T-helper 9 cell (primary cell): Measurements from ENCODE around the gene STAT3.
"Not testable (repeated sequence)": the region's sequence is repeated elsewhere in the genome, so short reads cannot be mapped to it uniquely, and the experiment has no call there.

Experiments used
- DNase-seq: peaks from one replicate; pipeline ENCODE4 v3.0.0-alpha.2; 2020

STAT3 gene

DNA sequence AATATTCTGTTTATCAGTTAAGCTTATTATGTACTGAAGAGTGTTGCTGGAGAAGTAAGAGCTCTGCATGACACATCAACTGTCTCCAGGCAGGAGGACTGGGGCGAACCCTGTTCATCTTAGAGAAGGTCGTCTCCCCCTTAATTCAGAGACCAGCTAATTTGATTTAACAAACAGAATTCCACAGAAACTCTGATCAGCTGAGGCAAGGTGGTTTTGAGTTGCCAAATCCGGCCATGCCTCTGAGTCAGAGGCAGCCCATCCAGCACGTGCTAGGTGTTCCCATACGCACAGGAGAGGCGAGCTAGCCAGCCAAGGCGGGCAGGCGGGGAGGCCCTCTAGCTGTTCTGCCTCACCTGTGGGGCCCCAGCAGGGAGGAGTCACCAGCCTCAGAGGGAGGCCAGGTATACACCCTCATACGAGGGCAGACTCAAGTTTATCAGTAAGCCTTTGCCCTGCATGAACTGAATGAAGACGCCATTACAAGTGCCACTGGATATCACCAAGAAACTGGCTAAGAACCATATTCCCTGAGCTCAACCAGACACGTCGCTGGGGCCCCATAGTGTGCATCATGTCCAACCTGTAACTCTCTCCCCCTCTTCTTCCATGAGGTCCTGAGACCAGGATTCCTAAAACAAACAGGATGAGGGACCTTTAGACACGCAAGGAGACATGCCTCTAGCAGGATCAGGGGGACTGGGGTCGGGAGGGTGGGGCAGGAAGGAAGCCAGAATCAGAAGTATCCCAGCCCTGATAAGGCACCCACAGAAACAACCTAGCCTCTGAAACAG is 74.3 kb downstream of the STAT3 start:
- DNase-seq: no peak

DNA sequence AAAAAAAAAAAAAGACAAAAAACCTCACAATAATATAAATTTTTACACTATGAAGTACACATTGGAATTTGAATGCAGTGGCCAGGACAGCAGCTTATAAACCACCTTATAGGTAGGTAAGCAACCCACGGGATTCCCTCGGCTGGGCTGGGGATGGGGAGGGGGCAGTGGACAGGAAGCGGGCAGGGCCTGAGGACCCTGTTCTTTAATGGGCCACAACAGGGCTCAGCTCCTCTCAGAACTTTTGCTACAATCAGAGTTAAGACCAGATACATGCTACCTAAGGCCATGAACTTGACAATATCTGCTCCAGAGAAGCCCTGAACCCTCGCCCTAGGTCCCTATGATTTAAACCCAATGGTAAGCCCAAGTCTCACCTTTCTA is 74.9 kb downstream of the STAT3 start:
- no peak for DNase-seq

DNA sequence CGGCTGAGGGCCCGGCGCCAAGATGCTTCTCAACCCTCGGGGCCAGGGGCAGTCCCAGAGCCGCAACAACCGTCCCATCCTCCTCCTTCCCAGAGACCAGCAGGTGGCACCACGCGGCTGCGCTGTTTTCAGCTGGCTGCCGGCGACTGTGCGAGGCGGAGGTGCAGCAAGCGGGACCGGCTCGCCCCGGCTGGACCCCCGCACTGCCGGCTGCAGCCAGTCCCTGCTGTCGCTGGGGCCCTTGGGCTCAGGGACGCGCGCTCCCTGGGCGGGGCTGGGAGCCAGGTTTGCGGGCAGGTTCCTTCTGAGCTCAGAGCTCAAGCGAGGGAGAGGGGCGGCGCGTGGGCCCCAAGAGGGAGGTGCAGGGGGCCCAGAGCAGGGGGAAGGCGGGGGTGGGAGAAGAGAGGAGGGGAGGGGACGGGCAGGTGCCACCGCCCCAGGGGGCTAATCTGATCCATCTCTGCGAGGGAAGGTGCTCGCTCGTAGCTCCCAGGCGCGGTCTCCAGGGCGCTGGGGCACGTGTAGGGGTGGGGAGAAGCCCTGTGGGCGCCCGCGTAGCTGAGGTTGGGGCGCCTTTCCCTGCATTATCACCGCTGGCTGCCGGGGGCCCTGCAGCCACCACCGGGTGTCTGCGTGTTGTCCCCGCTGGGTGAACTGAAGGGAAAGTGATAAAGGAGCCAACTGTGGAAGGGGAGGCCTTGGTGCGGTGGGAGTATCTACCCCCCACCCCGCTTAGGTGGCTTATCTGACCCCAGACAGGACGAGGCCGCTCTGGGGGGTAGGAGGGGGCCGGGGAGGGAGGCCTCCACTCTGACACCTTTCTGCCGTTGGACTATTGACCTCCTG is 75.7 kb downstream of the STAT3 start:
- peak; percentile 66 for DNase-seq

DNA sequence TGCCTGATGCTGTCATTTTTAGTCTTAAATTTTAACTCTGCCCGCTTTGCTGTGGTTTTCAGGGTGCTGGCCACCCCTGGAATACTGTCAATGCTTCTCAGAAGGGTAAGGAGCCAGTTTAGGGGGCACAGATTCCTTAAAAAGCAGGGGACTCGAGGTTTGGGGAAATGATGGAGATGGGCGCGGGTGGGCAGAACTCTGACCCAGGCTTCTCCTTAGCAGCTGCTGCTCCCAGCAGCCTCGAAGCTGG is 76.3 kb downstream of the STAT3 start:
- no peak for DNase-seq

DNA sequence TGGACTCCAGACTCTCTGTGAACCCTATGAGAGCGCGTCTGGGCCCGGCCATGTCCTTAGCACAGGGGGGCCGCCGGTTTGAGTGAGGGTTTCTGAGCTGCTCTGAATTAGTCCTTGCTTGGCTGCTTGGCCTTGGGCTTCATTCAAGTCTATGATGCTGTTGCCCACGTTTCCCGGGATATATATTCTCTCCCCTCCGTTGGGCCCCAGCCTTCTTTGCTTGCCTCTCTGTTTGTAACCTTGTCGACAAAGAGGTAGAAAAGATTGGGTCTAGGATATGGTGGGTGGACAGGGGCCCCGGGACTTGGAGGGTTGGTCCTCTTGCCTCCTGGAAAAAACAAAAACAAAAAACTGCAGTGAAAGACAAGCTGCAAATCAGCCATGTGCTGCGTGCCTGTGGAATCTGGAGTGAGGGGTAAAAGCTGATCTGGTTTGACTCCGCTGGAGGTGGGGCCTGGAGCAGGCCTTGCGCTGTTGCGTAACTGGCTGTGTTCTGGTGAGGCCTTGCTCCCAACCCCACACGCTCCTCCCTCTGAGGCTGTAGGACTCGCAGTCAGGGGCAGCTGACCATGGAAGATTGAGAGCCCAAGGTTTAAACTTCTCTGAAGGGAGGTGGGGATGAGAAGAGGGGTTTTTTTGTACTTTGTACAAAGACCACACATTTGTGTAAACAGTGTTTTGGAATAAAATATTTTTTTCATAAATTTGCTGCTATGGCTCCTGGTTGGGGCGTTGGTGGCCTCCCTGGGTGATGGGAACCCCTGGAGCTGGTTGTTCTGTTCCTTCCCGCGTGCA is 76.8 kb downstream of the STAT3 start:
- no peak for DNase-seq

DNA sequence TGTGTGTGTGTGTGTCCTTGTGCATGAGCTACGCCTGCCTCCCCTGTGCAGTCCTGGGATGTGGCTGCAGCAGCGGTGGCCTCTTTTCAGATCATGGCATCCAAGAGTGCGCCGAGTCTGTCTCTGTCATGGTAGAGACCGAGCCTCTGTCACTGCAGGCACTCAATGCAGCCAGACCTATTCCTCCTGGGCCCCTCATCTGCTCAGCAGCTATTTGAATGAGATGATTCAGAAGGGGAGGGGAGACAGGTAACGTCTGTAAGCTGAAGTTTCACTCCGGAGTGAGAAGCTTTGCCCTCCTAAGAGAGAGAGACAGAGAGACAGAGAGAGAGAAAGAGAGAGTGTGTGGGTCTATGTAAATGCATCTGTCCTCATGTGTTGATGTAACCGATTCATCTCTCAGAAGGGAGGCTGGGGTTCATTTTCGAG is 77.4 kb downstream of the STAT3 start:
- DNase-seq: no peak

DNA sequence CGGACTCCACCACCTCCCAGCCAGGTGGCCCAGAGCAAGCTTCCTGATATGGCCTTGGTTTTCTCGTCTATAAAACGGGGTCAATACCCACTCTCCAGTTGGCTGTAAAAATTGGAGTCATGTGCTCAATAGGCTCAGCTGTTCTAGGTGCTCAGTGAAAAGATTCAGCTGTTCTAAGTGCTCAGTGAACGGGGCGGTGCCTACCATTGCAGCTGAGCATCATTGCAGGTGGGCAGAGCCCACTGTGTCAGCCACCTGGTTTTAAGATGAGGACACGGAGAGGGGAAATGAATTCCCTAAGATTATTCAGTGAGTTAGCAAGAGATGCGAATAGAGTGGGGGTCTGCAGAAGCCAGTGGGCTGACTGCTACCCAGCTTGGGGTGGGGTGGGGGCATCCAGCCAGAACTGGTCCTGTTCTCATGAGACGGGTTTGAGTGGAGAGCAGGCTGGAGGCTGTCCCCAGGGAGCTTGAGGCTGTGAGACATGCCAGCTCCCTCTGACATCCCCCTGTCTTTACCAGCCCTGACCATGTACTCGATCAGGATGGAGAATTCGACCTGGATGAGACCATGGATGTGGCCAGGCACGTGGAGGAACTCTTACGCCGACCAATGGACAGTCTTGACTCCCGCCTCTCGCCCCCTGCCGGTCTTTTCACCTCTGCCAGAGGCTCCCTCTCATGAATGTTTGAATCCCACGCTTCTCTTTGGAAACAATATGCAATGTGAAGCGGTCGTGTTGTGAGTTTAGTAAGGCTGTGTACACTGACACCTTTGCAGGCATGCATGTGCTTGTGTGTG is 78.1 kb downstream of the STAT3 start:
- DNase-seq: no peak

DNA sequence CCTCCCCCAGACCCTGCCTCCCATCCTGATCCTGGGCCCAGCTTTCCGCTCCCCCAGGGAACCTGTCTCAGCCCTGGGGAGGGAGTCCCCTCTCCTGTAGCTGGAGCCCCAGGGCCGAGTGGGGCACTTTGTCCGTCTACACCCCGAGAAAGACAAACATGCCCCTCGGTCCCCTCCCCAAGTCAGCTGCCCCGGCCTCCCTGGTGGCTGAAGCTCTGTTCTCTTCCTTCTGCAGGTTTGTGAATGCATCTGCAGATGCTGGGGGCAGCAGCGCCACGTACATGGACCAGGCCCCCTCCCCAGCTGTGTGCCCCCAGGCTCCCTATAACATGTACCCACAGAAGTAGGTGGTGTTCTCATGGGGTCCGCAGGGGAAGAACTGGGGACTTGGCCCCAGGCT is 79.1 kb downstream of the STAT3 start:
- DNase-seq: no peak

DNA sequence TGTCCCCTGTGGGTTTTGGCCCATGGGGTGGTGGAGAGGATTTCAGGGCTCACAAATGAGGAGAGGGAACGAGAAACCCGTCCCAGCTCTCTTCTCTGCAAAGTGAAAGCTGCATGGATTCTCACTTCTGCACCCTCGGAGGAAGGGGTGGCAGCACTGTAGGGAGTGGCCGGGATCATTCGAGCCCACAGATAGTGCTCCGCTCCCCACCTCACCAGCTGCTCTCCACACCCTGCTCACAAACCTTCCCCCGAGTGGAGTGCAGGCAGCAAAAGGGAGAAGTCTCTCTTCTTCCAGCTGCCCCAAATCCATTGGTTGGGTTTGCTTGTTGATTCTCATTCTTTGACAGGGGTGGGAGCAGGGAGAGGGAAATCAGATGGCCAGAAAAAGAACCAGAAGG is 79.8 kb downstream of the STAT3 start:
- DNase-seq: no peak

DNA sequence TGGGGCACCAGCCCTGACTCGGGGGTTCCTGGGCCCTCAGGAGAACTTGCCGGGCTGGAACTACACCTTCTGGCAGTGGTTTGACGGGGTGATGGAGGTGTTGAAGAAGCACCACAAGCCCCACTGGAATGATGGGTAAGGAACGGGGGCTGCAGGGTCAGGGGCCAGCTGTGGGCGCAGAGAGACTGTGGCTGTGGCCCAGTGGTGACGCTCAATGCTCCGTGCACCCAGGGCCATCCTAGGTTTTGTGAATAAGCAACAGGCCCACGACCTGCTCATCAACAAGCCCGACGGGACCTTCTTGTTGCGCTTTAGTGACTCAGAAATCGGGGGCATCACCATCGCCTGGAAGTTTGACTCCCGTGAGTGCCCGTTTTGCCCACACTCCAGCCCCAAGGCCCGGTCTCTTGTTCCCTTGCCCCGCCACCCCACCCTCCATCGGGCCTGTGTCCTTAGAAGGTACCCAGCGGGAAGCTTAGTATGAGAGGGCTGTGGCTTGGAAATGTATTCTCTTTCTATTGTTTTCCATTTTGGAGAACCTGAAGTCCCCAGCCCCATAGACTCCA is 80.8 kb downstream of the STAT3 start:
- DNase-seq: no peak

DNA sequence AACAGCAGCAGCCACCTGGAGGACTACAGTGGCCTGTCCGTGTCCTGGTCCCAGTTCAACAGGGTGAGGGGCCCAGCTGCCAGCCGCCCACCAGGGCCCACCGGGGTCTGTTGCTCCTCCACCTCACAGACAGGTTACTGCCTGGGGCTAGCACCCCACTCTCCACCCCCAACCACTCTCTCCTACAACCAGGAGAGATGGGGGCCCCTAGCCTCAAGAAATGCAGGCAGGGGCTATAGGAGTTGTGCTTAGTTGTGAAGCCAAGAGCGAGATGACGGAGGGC is 81.9 kb downstream of the STAT3 start:
- DNase-seq: no peak

DNA sequence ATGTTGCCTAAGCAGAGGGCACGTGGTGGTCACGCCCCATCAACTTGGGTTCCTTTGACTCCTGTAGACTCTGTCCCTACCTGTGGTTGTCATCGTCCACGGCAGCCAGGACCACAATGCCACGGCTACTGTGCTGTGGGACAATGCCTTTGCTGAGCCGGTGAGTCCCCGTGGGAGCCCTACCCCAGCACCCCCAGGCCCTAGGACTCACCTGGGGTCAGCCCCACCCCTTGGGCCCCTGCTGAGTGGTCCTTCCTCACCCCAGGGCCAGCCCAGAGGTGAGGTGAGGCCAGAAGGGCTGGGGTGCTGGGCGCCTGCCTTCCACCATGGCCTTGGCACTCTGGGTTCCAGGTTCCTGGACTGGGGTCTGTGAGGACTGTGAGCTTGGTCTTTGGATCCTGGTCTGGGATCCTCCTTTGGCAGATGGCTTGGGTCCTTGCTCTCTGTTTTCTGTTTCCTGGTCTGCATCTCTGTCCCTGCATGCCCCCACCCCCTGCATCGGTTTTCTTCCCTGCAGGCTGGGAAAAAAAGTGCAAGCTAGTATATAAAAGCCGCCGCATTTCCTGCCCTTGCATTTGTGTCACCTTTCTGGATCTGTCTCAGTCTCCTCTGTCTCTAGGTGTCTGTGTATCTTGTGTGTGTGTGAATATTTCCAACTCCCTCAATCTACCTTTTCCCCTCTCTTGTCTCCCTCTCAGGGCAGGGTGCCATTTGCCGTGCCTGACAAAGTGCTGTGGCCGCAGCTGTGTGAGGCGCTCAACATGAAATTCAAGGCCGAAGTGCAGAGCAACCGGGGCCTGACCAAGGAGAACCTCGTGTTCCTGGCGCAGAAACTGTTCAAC is 82.5 kb downstream of the STAT3 start:
- no peak for DNase-seq

DNA sequence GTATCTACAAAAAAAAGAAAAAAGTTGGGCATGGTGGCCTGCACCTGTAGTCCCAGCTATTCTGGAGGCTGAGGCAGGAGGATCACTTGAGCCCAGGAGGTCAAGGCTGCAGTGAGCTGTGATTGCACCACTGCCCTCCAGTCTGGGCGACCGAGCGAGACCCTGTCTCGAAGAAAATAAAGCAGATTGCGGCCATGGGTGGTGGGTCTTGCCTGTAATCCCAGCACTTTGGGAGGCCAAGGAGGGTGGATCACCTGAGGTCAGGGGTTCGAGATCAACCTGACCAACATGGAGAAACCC is 83.3 kb downstream of the STAT3 start:
- DNase-seq: not testable (repeated sequence)

DNA sequence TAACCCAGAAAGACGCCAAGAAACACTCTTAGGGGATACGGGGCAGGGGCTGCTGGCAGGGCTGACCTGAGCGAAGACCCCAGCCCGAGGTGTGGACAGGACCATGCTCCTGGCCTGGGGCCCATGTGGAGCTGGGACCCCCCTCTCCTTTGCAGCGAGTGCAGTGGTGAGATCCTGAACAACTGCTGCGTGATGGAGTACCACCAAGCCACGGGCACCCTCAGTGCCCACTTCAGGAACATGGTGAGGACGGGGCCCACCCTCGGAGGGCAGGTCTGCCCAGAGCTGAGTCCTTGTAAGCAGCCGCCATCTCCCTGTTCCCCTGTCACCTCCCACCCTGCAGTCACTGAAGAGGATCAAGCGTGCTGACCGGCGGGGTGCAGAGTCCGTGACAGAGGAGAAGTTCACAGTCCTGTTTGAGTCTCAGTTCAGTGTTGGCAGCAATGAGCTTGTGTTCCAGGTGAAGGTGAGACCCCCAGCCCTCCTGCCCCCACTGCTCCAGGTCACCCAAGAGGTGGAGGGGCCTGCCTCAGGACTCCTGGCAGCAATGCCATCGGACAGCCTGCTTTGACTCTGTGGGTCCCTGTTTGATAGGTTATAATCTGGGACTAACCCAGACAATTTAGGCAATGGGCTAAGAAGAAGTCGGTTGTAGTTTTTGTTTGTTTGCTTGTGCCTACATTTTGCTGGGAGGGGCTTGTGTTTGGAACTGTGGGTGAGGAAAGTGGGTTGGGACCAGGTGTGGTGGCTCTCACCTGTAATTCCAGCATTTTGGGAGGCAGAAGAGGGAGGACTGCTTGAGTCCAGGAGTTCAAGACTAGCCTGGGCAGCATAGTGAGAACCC is 83.8 kb downstream of the STAT3 start:
- no peak for DNase-seq

DNA sequence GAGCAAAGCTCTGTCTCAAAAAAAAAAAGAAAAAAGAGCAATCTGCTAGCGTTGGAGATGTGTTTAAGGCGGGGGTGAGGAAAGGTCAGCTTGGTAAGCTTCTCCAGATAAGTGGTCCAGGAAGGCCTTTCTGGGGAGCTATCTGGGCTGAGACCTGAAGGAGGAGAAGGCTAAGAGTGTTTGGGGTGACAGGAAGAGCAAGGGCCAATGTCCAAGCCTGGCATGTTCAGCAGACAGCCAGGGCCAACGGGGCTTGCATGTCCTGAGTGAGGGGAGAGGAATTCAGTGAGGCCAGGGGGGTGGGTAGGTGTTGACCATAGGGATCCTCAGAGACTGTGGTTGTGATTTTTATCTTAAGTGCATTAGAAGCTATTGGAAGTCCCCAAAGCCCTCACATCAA is 84.5 kb downstream of the STAT3 start:
- DNase-seq: no peak

DNA sequence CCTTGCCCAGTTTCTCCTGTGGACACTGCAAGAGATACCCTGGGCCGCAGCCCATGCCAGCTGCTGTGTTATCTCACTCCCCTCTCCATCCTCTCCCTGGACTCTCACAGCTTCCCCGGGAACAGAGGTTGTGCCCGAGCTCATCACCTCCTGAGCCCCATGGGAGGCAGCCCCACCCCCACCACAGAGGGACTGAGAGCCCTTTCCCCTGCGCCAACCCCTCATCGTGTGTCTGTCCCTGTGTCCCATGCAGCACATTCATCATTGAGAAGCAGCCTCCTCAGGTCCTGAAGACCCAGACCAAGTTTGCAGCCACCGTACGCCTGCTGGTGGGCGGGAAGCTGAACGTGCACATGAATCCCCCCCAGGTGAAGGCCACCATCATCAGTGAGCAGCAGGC is 87.2 kb downstream of the STAT3 start:
- DNase-seq: no peak

DNA sequence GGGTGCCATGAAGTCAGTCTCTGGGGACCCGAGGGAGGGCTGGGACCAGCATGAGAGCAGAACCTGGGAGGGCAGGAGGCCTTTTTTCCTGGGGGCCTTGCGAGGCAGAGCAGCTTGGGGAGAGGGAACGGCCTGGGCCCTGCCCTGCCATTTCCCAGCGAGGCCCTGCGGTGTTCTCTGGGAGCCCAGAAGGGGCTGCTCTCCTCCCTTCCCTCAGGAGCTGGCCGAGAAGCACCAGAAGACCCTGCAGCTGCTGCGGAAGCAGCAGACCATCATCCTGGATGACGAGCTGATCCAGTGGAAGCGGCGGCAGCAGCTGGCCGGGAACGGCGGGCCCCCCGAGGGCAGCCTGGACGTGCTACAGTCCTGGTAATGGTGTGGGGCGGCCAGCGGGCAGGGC is 88.3 kb downstream of the STAT3 start:
- DNase-seq: not testable (repeated sequence)

DNA sequence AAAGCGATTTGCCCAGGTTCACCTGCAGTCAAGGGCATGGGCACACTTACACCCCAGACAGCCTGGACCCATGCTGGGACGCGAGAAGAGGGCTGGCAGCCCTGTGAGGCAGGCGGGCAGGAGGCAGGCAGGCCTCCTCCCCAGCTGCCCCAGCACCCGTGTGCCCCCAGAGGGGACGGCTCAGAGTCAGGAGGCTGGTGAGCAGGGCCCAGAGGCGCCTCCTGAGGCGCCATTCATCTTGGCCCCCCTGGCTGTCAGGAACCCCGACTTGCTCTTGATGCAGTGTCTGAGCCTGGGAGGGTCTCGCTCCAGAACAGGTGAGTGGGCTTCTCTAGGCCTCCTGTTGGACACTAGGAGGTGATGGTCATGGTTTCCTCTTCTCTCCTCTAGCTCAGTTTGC is 88.9 kb downstream of the STAT3 start:
- DNase-seq: not testable (repeated sequence)

DNA sequence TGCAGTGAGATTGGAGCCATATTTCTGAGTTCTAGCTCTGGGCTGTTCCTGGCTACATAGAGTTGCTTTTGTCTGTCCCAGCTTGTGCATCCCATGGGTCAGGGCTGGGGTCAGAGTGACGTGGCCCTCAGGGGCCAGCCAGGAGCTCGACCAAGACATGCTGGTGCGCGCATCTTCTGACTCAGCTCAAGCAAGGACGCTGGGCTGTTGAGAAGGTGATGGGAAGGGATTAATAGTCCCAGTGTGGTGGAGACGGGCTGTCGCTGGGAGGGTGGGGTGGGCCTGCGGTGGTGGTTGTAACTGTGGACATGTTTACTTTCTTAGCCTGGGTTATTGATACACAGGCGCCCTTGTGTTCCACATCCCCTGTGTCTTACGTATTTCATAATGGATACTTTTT is 90.5 kb downstream of the STAT3 start:
- not testable (repeated sequence) for DNase-seq

DNA sequence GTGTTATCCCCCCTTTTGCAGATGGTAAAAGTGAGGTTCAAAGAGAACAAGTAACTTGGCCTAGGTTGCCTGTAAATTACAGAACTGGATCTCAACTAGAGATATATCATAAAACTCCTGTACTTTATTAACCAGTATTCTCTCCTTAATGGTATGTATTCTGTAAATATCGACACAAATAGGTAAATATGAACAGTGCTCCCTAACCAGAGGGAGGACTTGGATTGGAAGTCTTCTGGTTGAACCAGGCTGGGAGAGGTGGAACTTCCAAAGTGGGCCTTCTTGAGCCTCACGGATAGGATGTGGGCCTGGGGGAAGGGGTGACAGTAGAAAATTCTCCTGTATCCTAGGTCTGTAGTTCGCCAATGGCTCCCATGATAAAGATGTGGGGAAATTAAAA is 92.2 kb downstream of the STAT3 start:
- DNase-seq: no peak
